ENCODE measurements around the gene IGF1. TPM values are rescaled to one million over a fixed set of nuclear protein-coding genes. Genes with fewer than 3 reads are reported as not detected.
"Not testable (repeated sequence)": the region's sequence is repeated elsewhere in the genome, so short reads cannot be mapped to it uniquely, and the experiment has no call there.

The IGF1 gene
- total RNA-seq, 1 donor from 2014 or later: 72.9 TPM

- no peak for DNase-seq
Observed at GRCh38 chr12:102379346-102380162, 100.8 kb downstream of the IGF1 start.

GRCh38 chr12:102376781-102377180 lies 103.6 kb downstream of the IGF1 start:
- DNase-seq: no peak

- DNase-seq: no peak
Observed at GRCh38 chr12:102376181-102376747, 104.1 kb downstream of the IGF1 start.

GRCh38 chr12:102374190-102374589 lies 106.2 kb downstream of the IGF1 start:
- no peak for DNase-seq

GRCh38 chr12:102372087-102372486 lies 108.3 kb downstream of the IGF1 start:
- DNase-seq: no peak

- no peak for DNase-seq
Observed at GRCh38 chr12:102371165-102371564, 109.2 kb downstream of the IGF1 start.

- DNase-seq: no peak
Observed at GRCh38 chr12:102369876-102370275, 110.5 kb downstream of the IGF1 start.

- no peak for DNase-seq
Observed at GRCh38 chr12:102365365-102365764, 115.0 kb downstream of the IGF1 start.

- DNase-seq: no peak
Observed at GRCh38 chr12:102364709-102365108, 115.7 kb downstream of the IGF1 start.

- no peak for DNase-seq
Observed at GRCh38 chr12:102356690-102357089, 123.7 kb downstream of the IGF1 start.

GRCh38 chr12:102354281-102354680 lies 126.1 kb downstream of the IGF1 start:
- not testable (repeated sequence) for DNase-seq

- no peak for DNase-seq
Observed at GRCh38 chr12:102351322-102351721, 129.0 kb downstream of the IGF1 start.

- no peak for DNase-seq
Observed at GRCh38 chr12:102350070-102350469, 130.3 kb downstream of the IGF1 start.

- no peak for DNase-seq
Observed at GRCh38 chr12:102349079-102349478, 131.3 kb downstream of the IGF1 start.

- DNase-seq: peak; percentile 39
Observed at GRCh38 chr12:102347811-102348210, 132.6 kb downstream of the IGF1 start.
